ELF-1 (cell line): Measurements from ENCODE around the gene ADRM1.
A peak's percentile ranks its signal among the peaks of the same experiment; 100 is the strongest.

ENCODE experiments used
- DNase-seq: peaks from one replicate; pipeline ENCODE4 v3.0.0-alpha.2; 2016; ENCODE audit warnings: low read depth, low spot score

The ADRM1 gene

DNA sequence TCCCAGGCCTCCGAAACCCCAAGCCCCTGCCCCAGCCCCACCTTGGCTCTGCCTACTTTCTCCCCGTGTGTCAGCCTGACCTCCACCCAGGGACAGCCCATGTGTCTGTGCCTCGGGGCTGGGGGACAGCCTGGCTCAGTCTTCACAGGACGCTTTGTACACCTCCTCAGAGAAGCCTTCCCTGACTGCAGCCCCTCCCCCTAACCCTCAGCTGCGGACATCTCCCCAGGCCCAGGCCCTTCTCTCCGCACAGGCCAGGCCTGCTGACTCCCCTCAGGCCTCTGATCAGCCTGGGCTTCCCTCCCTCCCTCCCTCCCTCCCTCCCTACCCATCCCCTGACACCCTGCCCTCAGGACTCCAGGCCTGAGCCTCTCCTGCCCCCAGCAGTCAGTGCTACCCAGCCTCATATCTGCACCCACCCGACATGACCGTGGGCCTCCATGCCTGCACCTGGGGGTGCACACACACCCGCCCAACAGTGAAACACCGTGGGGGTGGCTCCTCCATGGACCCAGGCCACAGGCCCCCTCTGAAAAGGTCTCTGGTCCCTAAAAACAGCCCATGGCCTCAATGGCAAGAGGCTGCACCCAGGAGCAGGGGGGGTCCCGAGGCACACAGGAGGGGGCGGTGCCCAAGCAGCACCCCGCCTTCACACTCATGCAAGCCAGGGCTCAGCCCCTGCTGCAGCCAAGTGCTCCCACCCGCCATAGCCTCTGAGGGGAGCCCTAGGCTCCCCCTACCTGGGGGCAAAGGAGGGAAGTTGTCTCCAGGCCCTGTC is 51.4 kb downstream of the ADRM1 start:
- peak; percentile 80 for DNase-seq

DNA sequence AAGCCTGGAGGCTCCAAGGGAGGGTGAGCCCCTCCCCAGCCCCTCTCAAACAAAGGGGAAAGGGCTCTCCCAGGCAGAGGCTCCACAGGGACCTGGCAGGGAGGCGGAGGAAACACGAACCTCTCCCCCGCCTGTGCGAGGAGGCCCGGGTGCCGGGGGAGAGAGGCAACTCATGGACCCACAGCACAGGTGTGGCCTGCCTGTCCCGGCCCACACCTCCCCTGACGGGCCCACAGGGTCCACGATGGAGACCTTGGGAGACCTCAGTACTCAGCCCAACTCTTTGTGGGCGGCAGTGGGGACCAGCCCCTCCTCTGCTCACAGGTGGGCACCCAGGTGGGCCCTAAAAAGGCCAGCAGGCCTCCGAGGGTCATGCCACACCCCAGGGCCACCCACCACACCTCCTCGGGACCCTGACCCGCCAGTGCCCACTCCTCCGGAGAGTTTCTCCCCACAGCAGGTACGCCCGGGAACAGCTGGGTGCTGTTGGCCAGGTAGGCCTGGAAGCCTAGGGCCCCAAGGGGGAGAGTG is 52.1 kb downstream of the ADRM1 start:
- peak; percentile 24 for DNase-seq

DNA sequence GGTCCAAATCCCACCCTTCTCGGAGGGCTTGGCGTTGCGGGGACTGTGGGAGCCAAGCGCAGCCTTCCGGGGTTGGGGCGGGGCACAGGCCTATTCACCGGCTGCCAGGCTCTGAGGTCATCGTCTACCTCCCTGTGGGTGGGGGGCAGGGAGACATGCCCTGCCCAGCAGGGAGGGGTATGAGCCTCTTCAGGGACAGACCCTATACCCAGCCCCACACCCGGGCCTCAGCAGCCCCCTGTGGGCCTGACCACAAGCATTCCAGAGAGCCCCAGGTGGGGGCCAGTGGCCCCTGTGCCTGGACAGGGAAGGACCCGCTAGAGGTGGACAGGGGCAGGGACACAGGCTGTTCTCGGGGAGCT is 52.7 kb downstream of the ADRM1 start:
- peak; percentile 44 for DNase-seq

DNA sequence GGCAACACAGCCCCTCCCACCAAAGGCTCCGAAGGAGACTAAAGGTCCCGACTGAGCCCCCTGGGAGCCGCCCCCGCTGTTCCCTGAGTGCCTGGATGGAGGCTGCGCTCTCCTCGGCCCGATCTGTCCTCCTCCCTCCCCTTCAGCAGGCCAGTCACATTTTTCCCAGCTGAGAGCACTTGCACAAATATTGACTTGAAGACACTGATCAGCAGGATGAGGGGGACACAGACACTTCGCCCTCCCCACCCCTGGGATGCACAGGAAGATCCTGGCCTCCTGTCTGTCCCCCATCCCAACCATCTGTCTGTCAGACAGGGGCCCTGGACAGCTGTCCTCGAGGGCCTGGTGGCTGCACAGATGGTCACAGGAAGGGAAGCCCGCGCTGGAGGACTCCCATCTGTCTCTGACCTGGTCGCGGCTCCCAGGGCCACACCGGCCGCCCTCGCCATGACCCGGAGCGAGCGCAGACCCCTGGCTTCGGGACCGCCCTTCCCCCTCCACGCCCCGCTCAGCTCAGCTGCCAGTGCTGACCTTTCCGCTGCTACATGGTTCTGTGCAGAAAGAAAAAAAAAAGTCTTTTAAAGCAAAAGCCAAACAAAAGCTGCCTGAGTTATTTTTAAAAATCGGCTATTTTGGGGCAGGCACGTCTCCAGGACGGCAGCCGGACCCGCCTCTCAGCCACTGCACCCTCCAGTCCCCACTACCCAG is 53.2 kb downstream of the ADRM1 start:
- peak; percentile 26 for DNase-seq

DNA sequence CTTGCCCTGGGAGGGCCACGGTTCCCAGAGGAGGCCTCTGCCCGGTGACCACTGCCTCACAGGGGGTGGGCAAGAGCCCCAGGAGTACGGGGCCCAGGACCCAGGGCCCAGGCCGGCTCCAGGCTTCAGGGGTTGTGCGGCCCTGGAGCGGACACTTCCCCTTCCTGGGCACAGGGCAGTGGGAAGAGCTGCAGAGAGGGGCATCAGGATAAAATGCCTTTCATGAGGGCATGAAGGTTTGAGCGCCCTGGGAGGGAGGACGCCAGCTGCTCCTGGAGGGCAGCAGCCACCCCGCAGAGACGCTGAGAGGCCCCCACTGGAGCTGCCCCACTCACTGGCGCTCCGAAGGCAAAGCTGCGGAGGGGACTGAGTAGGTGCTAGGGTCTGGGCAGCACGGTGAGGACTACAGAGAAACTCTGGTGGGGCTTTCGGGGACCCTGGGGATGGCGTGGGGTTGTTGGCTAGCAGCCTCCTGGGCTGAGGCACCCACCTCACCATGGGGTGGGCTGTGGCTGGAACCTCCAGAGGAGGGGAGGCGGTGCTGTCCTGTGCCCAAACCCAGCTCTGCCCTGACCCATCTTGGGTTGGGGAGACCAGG is 53.9 kb downstream of the ADRM1 start:
- no peak for DNase-seq

DNA sequence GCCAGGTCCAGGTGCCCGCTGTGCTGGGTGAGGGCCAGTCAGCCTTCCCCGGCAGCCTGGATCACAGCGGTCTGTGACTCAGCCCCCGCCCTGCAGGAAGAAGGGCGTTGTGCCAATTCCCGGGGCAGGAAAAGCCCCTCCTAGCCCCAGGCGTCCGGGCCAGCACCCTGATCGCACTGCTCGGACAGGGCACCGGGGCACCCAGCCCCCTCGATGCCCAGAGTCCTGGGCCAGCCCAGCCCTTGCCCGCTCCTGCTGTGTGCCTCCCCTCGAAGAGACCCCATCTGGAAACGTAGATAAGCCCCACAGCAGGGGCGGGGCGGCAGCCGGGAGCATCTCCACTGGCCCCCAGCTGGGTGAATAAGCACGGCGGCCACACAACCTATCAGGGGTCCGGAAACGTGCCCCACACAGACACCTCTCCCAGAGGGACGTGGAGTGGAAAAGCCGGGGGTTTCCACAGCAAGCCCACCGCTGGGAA is 54.4 kb downstream of the ADRM1 start:
- no peak for DNase-seq

DNA sequence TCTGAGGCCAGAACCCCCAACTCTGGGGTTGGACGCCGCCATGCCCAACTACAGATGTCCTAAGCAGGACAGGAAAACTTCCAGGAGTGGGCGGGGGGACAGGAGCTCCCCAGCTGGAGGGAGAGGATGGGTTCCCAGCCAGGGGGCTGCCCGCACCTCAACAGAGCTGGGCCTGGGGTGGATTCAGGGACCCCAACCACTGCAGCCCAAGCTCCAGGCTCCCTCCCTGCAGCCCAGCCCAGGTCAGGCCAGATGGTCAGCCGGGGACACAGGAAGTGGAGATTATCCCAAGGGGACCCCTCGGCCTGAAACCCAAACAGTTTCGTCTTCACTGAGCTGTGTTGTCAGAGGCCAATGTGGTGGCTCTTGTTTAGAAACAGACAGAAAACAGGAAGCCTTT is 54.9 kb downstream of the ADRM1 start:
- no peak for DNase-seq
